Measurements from ENCODE around the gene CLEC4G. TPM values are rescaled to one million over a fixed set of nuclear protein-coding genes. Genes with fewer than 3 reads are reported as not detected.

The CLEC4G gene
- total and polyA plus RNA-seq, 7 donors = 0.08 to 0.69 (median 0.38) TPM; not detected in 2

DNA sequence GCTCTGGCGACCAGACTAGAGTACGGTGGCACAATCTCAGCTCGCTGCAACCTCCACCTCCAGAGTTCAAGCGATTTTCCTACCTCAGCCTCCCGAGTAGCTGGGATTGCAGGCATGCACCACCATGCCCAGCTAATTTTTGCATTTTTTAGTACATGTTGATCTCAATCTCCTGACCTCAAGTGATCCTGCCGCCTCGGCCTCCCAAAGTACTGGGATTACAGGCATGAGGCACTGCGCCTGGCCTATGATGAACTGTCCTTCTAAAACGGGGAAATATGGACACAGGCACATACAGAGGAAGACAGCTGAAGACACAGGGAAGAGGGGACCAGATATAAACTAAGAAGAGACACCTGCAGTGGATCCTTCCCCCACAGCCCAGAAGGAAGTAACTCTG lies 43.9 kb upstream of the CLEC4G start:
- Histone ChIP-seq H3K36me3 (ENCODE audit: insufficient read depth in 1 of 2, low read depth in 1 of 2) (no peaks in the 10 kb centered on the region), H3K4me3 (no peak overlapping the region), H3K27ac (no peak overlapping the region), H3K27me3 (ENCODE audit: insufficient read depth in 3 of 3, low read length in 2 of 3) (peaks cover 0 to 10% (median 2%) of the 10 kb centered on the region in 3 donors), H3K4me1 (no peaks in the 10 kb centered on the region), H3K9me3 (no peaks in the 10 kb centered on the region)
- 81 to 89% (median 87%) methylated on average over 8 to 9 of the region's 9 CpGs for WGBS, 3 donors
- no peak for ATAC-seq
- TF ChIP-seq, protein P1, sequence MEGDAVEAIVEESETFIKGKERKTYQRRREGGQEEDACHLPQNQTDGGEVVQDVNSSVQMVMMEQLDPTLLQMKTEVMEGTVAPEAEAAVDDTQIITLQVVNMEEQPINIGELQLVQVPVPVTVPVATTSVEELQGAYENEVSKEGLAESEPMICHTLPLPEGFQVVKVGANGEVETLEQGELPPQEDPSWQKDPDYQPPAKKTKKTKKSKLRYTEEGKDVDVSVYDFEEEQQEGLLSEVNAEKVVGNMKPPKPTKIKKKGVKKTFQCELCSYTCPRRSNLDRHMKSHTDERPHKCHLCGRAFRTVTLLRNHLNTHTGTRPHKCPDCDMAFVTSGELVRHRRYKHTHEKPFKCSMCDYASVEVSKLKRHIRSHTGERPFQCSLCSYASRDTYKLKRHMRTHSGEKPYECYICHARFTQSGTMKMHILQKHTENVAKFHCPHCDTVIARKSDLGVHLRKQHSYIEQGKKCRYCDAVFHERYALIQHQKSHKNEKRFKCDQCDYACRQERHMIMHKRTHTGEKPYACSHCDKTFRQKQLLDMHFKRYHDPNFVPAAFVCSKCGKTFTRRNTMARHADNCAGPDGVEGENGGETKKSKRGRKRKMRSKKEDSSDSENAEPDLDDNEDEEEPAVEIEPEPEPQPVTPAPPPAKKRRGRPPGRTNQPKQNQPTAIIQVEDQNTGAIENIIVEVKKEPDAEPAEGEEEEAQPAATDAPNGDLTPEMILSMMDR (IDR thresholded peaks at IDR 0.05) = no peak
- DNase-seq = no peak
- intact Hi-C loops (cut with DNase I) = no loop called here

DNA sequence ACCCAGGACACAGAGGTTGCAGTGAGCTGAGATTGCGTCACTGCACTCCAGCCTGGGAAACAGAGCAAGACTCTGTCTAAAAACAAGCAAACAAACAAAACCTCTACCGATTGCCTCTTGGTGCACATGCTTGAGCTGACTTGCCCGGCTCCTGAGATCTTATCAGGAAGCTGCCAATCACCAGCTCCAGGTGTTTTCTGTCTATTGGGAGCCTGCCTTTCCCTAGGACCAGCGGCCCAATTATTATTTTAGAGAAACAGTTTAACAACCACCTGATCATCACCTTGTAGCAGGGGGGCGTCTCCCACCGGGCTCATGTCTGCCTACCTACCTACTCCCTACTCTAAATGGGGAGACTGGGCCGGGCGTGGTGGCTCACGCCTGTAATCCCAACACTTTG lies 41.9 kb upstream of the CLEC4G start:
- peaks cover 0 to 10% (median 1%) of the 10 kb centered on the region in 3 donors for H3K27me3 ChIP-seq (ENCODE audit: insufficient read depth in 3 of 3, low read length in 2 of 3)
- H3K4me1 ChIP-seq = no peaks in the 10 kb centered on the region
- intact Hi-C loops (cut with DNase I) = no loop called here
- no peak overlapping the region for H3K27ac ChIP-seq
- TF ChIP-seq, protein P1 (IDR thresholded peaks at IDR 0.05) = no peak
- no peak overlapping the region for H3K4me3 ChIP-seq
- ATAC-seq = no peak
- DNase-seq = no peak
- no peaks in the 10 kb centered on the region for H3K9me3 ChIP-seq
- H3K36me3 ChIP-seq (ENCODE audit: insufficient read depth in 1 of 2, low read depth in 1 of 2) = no peaks in the 10 kb centered on the region
- WGBS, 3 donors = 80 to 86% (median 86%) methylated on average over 9 of the region's 9 CpGs

DNA sequence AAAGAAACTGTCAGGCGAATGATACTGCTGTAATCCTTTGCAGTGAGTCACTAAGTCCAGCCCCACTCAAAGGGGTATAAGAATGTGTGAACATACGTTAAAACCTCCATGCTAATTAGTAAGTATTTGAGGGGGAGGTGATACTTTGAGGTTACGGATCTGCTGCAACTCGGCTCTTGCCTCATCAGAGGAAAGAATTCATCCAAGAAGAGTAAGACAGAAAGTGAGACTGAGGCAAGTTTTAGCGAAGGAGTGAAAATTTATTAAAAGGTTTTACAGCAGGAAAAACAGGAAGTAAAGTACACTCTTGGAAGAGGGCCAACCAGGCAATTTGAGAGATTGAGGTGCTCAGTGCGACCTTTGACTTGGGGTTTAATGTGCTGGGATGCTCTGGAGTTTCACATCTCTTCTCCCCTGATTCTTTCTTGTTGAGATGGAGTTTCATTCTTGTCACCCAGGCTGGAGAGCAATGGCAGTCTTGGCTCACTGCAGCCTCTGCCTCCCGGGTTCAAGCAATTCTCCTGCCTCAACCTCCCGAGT lies 40.9 kb upstream of the CLEC4G start:
- Histone ChIP-seq H3K27ac (no peak overlapping the region), H3K4me3 (no peak overlapping the region), H3K4me1 (no peaks in the 10 kb centered on the region), H3K27me3 (ENCODE audit: insufficient read depth in 3 of 3, low read length in 2 of 3) (peaks cover 0 to 10% (median 2%) of the 10 kb centered on the region in 3 donors), H3K36me3 (ENCODE audit: insufficient read depth in 1 of 2, low read depth in 1 of 2) (no peaks in the 10 kb centered on the region), H3K9me3 (no peaks in the 10 kb centered on the region)
- intact Hi-C loops (cut with DNase I) = no loop called here
- WGBS, 3 donors = 37 to 40% (median 39%) methylated on average over 8 of the region's 8 CpGs
- DNase-seq (no peak), ATAC-seq (no peak)
- TF ChIP-seq, protein P1 (IDR thresholded peaks at IDR 0.05) = no peak

DNA sequence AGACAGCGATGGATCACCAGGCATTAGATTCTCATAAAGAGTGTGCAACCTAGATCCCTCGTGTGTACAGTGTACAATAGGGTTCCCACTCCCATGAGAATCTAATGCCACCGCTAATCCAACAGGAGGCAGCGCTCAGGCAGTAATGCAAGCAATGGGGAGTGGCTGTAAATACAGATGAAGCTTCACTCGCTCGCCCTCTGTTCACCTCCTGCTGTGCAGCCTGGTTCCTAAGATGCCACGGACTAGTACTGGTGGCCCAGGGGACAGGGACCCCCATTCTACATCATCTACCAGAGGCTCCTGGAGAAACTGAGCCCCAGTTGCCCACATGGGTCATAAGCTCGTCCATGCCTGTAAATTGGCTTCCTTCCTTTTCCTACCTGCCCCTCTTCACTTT lies 39.2 kb upstream of the CLEC4G start:
- Histone ChIP-seq H3K9me3 (no peaks in the 10 kb centered on the region), H3K4me3 (no peak overlapping the region), H3K36me3 (ENCODE audit: insufficient read depth in 1 of 2, low read depth in 1 of 2) (no peaks in the 10 kb centered on the region), H3K27me3 (ENCODE audit: insufficient read depth in 3 of 3, low read length in 2 of 3) (peaks cover 0 to 11% (median 2%) of the 10 kb centered on the region in 3 donors), H3K4me1 (no peaks in the 10 kb centered on the region), H3K27ac (no peak overlapping the region)
- ATAC-seq (no peak), DNase-seq (no peak)
- intact Hi-C loops (cut with DNase I) = no loop called here
- WGBS, 3 donors = 58 to 61% (median 59%) methylated on average over 8 of the region's 8 CpGs
- TF ChIP-seq, protein P1 (IDR thresholded peaks at IDR 0.05) = no peak

DNA sequence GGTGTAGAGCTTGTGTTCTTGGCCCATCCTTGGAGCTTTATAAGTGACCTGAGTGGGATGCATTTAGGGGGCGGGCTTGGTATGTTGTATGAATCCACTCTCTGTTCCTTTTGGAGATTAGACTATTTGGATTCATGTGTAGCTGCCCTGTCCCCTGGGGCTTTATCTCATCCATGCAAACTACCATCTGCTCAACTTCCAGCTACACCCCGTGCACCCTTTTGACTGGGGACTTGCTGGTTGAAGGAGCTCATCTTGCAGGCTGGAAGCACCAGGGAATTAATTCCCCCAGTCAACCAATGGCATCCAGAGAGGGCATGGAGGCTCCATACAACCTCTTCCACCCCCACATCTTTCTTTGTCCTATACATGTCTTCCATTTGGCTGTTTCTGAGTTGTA lies 37.3 kb upstream of the CLEC4G start:
- no peak for ATAC-seq
- intact Hi-C loops (cut with DNase I) = no loop called here
- 59 to 68% (median 61%) methylated on average over 2 of the region's 2 CpGs for WGBS, 3 donors
- TF ChIP-seq, protein P1 (IDR thresholded peaks at IDR 0.05) = no peak
- no peaks in the 10 kb centered on the region for H3K36me3 ChIP-seq (ENCODE audit: insufficient read depth in 1 of 2, low read depth in 1 of 2)
- no peak for DNase-seq
- peaks cover 0 to 11% (median 2%) of the 10 kb centered on the region in 3 donors for H3K27me3 ChIP-seq (ENCODE audit: insufficient read depth in 3 of 3, low read length in 2 of 3)
- H3K4me1 ChIP-seq = no peaks in the 10 kb centered on the region
- no peak overlapping the region for H3K27ac ChIP-seq
- no peaks in the 10 kb centered on the region for H3K9me3 ChIP-seq
- no peak overlapping the region for H3K4me3 ChIP-seq
